SH-SY5Y (cell line): ENCODE data around the gene JAG1.

Experiments
- GATA2 ChIP-seq: IDR thresholded peaks from 2 replicates; pipeline ENCODE4 v1.6.1; 2011; ENCODE audit warnings: mild to moderate bottlenecking, low read depth, low read length
- GATA3 ChIP-seq: IDR thresholded peaks from 2 replicates; pipeline ENCODE4 v1.6.1; 2011; ENCODE audit warnings: low read depth, mild to moderate bottlenecking, low read length, moderate library complexity

Gene JAG1

DNA sequence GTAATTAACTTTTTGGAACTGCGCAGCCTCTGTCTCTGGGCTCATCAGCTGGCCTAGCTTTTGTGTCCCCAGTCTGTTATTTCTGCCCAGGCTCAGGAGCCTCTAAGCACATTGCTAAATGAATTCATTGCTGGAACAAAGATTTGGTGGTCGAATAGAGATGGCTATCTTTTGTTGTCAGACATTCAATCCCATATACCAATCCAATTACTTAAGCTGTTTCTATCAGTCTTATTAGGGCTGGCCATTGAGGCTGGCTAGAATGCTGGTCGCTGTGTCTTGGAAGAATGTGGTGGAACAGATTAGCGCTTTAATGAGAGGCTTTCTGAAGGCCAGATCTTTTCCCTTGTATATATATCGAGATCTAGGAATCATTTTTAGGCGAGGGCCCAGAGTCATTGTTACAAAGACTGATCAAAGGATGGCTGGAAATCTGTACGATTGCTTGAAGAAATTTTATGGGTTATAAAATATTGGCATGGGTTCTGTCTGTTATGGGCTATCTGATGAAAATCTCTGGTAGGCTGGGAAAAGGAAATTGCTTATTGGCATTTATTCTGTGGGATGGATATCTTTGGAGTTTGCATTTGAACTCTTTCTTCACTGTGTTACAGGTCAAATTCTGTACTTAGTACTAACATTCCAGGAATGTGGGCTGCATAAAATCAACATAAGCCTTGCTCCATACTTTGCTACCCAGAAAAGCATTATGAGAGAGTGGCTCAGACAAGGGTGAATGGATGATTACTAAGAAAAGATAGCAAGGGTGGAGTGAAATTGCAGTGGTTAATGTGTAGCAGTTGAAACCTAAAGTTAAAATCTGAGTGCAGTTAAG lies 34.8 kb upstream of the JAG1 start:
- TF ChIP-seq GATA2 (no peak), GATA3 (no peak)

DNA sequence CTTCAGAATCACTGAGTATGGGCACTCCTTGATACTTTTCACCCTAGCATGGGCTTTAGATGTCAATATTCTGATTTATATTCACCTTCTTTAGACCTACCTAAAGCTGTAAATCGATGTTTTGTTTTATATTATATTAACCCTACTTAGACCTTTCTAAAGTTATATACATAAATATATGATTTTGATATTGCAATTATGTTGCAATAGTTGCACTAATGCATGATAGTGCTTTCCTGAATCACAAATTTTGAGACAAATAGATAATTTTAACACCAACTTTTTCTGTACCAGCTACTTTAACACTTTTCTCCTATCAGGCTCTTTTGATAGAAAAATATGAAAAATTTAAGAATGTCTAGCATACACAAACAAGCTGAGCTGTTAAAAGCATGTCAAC lies 34.0 kb upstream of the JAG1 start:
- TF ChIP-seq GATA2 (no peak), GATA3 (no peak)

DNA sequence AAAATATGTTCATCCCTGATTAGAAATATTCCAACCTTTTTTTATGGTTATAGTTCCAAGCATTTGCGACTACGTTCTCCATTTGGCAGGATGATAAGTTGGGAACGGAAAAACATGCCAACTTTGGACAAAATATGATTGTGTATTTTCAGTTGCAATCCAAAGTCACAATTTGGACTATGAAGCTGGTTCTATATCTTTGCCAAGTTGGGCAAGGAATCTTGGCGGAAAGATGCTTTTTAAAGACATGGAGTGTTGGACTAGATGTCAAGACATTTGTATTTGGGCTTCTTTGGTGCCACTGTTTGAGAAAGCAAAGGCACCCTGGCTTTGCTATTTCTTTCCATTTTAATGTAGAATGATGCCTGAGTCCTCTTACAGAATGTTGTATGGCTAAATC lies 33.3 kb upstream of the JAG1 start:
- TF ChIP-seq GATA2 (no peak), GATA3 (no peak)

DNA sequence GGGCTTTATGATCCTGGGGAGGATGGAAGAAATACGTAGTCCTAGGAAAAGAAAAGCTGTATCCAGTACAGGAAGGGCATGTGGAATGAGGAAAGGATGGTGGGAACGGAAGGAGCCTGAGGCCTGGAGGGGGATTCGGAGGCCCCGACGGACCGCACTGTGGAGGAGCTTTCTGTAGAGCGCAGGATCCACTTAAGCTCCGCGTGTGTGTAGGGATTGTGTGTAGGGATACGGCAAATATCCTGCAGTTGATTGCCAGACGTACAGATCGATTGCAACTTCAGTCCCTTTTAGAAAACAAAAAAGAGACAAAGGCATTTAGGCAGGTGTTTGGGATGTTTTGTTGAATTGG lies 32.6 kb upstream of the JAG1 start:
- TF ChIP-seq GATA3 (no peak), GATA2 (no peak)

DNA sequence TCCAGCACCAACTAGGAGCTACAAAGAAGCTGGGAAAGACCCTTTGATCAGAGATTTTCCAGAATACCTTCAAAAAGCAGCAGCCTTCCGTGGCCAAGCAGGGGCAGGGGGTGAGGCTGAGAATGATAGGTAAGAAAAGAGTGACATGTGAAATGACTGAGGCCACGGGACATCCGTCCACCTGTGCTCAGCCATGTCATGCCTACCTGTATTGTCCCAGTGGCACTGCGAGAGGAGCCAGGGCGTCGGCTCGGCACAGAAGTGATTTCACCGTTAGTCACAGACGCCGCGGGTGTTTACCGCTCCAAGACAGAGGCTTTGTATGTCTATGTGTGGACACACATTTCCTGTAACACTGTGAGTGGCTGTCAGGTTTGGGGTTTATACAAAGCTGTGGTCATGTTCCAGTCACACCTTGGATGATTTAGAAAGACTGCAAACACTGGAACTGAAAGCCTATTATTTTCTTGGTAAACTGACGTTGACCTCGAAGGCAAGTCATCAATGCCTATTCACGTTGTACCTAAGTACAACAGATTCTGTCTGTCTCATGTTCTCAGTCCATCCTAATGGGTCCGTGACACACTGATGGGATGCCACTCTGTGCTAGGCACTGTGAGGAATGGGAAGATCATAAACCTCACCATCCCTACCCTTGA lies 32.1 kb upstream of the JAG1 start:
- TF ChIP-seq GATA2 (no peak), GATA3 (no peak)

DNA sequence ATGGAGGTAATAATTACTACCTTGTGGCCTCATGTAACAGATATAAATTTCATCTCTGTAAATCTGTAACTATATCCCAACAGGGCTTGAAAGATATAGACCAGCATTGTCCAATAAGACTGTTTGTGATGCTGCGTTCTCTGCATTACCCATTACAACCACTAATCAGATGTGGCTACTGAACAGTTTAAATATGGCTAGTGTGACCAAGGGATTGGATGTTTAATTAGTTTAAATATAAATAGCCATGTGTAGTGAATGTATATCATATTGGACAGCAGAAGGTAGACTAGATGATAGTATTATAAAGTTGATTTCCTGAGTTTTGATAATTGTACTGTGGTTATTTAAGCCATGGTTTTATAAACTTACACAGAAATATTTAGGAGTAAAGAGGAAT lies 27.8 kb upstream of the JAG1 start:
- no peak for TF ChIP-seq GATA2

DNA sequence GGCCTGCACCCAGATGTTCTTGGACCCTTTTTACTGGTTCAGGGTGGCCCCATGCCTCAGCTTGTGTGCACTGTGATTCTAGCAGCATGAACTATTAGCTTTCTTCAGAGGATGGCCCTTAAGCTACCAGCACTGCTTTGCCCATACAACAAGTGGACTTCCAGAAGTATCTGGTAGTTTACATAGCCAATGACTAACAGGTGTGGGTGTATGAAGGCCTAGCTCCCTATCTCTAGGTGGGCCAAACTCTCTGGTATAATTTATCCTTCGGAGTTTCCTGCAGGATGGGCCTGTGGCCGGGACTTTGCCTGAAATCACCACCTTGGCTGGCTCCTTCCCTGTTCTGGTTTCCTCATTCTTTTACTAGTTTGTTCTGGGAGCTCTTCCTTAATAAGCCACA lies 26.1 kb upstream of the JAG1 start:
- TF ChIP-seq GATA2 (no peak), GATA3 (no peak)

DNA sequence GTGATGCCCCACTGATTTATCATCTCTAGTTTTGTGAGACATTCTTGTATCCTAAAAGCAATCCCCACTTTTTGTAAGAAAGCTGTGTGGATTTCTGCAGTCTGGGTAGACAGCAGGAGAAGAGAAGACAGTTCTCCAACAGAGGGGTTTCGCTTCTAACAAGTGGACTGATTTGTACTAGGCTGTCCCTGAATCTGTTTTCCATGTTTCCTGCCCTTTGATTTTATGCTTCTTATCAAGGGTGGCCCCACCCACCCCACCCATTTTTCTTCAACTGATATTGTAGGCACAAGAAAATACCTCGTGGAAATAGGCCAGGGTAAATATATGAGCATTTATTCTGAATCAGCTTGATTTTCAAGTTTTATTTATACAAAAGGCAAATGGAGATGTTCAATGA lies 25.7 kb upstream of the JAG1 start:
- no peak for TF ChIP-seq GATA2
- no peak for TF ChIP-seq GATA3

DNA sequence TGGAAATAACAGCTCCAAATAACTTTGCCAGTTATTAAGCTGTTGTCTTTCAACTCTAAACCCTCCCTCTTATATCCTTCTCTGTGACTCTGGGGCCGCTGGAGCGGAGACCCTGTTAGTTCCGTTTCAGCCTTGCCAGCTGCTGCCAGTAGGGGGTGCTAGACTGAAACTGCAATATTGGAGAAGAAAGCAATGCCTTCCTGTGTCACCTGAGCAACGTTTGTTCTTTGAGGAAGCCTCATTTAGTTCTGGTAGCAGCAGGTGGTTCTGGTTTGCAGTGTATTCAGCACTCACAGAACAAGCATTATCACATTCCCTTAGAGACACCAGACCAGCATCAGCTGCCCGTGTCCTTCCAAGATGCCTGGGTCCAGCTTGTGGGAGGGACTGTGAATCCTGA lies 22.9 kb upstream of the JAG1 start:
- no peak for TF ChIP-seq GATA2
- no peak for TF ChIP-seq GATA3

DNA sequence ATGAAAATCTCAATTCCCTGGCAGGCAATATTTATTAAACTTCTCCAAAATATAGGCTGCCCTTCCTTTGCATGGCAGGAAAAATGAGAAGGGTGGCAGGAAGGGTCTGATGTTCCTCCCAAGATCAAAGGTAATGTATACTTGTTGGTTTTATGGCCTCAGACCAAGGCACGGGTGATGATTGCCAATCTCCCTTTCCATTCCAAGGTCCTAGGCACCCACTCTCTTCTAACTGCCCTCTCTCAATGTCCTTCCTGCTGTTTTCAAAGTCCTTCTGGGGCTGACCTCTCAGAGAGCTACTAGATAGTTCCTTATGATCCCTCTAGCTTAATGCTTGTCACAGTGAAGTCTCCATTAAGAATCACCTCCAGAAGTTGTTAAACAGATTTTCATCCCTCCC lies 15.6 kb upstream of the JAG1 start:
- TF ChIP-seq GATA2 (no peak), GATA3 (no peak)

DNA sequence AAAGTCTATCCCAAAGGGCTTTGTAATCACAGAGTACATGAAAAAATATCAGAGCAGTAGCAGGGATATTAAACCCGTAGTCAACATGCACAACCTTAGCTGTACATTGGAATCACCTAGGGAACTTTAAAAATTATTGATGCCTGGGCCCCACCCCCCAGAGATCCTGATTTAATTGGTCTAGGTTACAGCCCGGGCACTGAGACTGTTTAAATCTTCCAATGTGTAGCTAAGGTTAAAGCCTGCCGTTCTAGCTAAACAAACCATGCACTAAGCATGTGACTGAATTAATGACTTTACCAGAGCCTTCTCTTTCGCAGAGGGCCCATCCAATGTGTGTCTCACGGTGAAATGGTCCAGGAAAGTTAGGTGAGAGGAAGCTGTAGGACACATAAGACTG lies 14.1 kb upstream of the JAG1 start:
- no peak for TF ChIP-seq GATA2

DNA sequence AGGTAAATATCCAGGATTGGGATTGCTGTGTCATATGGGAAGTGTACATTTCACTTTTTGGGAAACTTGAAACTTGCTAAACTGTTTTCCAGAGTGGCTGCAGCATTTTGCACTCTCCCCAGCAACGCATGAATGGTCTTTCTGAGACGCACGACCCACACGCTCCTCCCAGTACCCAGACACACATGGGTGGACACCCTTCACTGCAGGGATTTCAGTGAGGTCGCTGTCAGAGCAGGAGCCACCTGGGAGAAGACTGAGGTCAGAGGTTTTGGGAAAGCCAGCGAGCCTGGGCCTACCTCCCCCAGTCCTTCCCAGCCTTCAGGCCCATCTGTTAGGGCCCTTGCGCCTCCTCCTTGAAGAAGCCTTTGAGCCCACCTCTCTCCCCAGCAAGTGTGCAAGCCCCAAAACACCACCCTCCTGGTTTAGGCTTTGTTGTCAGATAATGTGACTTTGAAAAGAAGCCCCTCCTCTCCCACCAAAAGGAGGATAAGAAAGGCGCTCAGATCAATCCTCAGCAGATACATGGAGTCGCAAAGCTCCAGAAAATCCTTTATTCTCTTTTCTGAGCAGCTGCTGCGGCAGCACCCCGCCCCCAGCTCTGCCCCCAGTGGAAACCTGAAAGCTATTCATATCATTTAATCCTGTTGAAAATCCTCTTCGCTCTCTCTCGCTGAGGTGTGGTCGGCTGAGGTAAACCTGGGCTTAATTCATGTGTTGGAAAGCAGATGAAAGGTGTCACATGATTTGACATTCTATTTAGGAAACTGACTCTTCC lies 12.7 kb upstream of the JAG1 start:
- TF ChIP-seq GATA3 = no peak
- no peak for TF ChIP-seq GATA2

DNA sequence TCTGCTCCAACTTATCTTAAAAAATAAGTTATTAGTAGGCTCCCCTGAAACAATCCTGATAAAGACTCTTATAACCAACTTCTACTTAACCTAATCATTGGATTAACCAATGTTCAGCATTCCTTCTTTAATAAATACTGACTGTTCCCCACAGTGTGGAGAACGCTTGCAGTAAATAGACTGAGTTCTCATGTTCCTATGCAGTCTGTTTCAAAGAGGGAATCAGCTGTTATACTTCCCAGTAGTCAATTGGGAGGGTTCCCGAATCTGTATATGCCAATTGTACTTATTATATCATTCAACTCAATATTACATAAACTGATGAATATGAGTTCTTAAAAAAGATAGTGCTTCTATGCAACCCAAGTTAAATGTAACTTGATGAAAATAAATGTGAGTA lies 9.7 kb upstream of the JAG1 start:
- TF ChIP-seq GATA3 (no peak), GATA2 (no peak)

DNA sequence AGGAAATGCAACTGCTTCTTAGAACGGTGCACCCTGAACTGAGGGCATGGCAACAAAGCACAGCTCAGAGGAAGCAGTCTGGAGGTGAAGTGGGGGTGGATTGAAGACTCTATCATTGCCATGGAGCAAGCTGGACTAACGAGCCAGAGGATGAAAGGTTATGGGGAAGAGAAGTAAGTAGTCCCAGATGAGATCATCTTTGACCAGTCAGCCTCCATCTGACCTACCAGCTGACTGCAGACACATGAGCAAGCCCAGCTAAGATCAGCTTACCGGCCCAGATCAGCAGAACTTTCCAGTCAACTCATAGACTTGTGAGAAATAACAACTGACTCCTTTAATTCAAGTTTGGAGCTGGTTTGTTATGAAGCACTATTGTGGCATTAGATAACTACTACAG lies 9.1 kb upstream of the JAG1 start:
- TF ChIP-seq GATA2 (no peak), GATA3 (no peak)

DNA sequence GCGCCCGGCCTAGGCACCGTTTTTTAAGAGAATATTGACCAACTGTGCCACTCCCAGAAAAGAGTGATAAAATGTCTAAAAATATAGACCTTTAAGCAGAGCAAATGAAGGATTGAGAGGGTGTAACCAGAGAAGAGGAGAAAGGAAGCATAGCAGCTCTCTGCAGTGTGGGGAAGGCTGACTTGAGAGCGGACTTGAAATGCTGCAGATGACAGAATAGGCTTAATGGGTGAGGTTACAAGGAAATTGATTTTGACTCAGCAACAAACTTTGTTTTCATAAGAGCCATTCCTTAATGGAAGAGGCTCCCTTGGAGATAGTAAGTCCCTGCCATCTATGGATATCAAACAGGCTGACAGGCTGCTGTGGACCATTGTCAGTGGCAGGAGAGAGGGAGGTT lies 7.7 kb upstream of the JAG1 start:
- TF ChIP-seq GATA2 = no peak
- TF ChIP-seq GATA3 = no peak

DNA sequence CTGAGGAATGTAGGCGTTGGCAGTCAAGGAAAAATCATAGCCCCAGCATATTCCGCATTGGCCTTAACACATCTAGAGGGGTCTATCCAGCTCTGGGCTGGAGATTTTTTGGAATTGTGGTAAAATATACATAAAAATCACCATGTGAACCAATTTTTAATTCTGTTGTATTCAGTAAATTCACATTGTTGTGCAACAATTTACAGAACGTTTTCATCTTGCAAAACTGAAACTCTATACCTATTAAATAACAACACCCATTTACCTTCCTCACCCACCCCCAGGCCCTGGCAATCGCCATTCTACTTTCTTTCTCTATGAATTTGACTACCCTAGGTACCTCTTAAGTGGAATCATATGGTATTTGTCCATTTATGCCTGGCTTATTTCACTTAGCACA lies 6.8 kb upstream of the JAG1 start:
- no peak for TF ChIP-seq GATA2
- no peak for TF ChIP-seq GATA3
